ENCODE measurements around the gene FAM162A. TPM values are rescaled to one million over a fixed set of nuclear protein-coding genes. Genes with fewer than 3 reads are reported as not detected.

Gene FAM162A
- total RNA-seq, 1 experiment from 2014 or later: 83.9 TPM

DNA sequence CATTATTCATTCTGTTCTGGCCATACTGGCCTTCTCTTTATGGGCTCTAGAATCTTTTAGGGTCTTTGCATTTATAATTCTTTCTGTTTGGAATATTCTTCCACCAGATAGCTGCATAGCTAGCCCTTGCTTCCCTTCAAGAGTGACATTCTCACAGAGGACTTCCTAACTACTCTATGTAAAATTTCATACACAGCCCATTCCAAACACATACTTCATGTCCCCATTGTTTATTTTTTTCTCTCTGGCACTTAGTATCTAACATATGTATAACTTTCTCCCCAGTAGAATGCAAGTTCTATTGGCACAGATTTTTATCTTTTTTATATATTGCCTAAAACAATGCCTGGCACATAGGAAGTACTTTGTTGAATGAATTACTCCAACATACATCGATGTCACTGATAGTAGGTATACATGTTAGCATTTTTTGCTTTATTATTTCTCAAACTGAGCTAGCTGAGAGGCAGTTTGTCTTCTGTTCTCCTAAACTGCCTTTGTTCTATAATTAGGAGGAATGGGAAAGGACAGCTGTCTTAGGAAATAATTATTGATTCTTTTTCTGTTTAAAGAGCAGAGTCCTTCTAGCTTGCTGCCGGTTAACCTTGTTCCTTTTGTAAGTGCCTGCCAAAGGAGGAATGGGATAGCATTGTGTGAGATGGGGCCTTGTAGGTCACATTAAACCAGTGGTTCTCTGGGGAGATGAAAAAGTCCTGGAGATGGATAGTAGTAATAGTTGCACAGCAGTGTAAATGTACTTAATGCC, 7.9 kb downstream of the FAM162A start:
- CTCF ChIA-PET: interaction anchor here (0.7 to 1.0 kb wide), 2 partner anchors 8 to 100 kb away, joined by 3 read pairs; partner anchors contain the start of gene FAM162A
- H3K27me3 Mint-ChIP-seq (ENCODE audit: low read depth): no peaks in the 10 kb centered on the region
- no peak for DNase-seq (ENCODE audit: low spot score)
- TF ChIP-seq ZSCAN18 (CRISPR knock-in tag; IDR thresholded peaks at IDR 0.05): no peak
- H3K4me3 Mint-ChIP-seq: no peak overlapping the region
- peaks cover 25% of the 10 kb centered on the region for H3K36me3 Mint-ChIP-seq
- peaks cover 28% of the 10 kb centered on the region for H3K4me1 Mint-ChIP-seq
- no peaks in the 10 kb centered on the region for H3K9me3 Mint-ChIP-seq
- no peak for ATAC-seq
- POLR2A ChIA-PET: no interaction called here
- H3K27ac Mint-ChIP-seq: no peak overlapping the region

GRCh38 chr3:122392868-122393844, 9.2 kb downstream of the FAM162A start:
- CTCF ChIA-PET: interaction anchor here (0.6 to 1.8 kb wide), 17 partner anchors 9 to 401 kb away, joined by 3 to 40 read pairs (median 4); partner anchors contain the start of genes FAM162A, HSPBAP1, MIX23 and PARP14
- Mint-ChIP-seq H3K9me3 (no peaks in the 10 kb centered on the region), H3K27me3 (ENCODE audit: low read depth) (no peaks in the 10 kb centered on the region), H3K4me1 (peaks cover 19% of the 10 kb centered on the region), H3K4me3 (no peak overlapping the region), H3K36me3 (peaks cover 12% of the 10 kb centered on the region), H3K27ac (no peak overlapping the region)
- POLR2A ChIA-PET: interaction anchor here (0.7 to 1.1 kb wide), 3 partner anchors 9 to 30 kb away, joined by 3 read pairs; partner anchors contain the start of genes FAM162A and WDR5B
- TF ChIP-seq HMGA2 (CRISPR knock-in tag; IDR thresholded peaks at IDR 0.05) (no peak), CTCF (IDR thresholded peaks at IDR 0.05) (peak; percentile 50; the same call in 1 of the 2 replicates)
- DNase-seq (ENCODE audit: low spot score) (no peak), ATAC-seq (no peak; the same call in 1 of the 2 replicates)

- Mint-ChIP-seq H3K4me3 (no peak overlapping the region), H3K27me3 (ENCODE audit: low read depth) (no peaks in the 10 kb centered on the region), H3K27ac (peak overlapping the region; percentile 89), H3K9me3 (no peaks in the 10 kb centered on the region), H3K4me1 (peaks cover 19% of the 10 kb centered on the region), H3K36me3 (peaks cover 8% of the 10 kb centered on the region; the same call in 1 of the 2 replicates)
- TF ChIP-seq TEAD4 (CRISPR knock-in tag; IDR thresholded peaks at IDR 0.05) (no peak), RORB (CRISPR knock-in tag; IDR thresholded peaks at IDR 0.05) (no peak), ZBTB21 (CRISPR knock-in tag; IDR thresholded peaks at IDR 0.05; ENCODE audit: borderline replicate concordance) (no peak), CBFB (CRISPR knock-in tag; IDR thresholded peaks at IDR 0.05; ENCODE audit: low read depth) (no peak), ZNF396 (CRISPR knock-in tag; IDR thresholded peaks at IDR 0.05; ENCODE audit: borderline replicate concordance) (no peak), ATF6 (CRISPR knock-in tag; IDR thresholded peaks at IDR 0.05) (no peak), CREM (CRISPR knock-in tag; IDR thresholded peaks at IDR 0.05) (no peak), ATF1 (CRISPR knock-in tag; IDR thresholded peaks at IDR 0.05) (no peak), ZBTB43 (CRISPR knock-in tag; IDR thresholded peaks at IDR 0.05) (no peak), SOX15 (CRISPR knock-in tag; IDR thresholded peaks at IDR 0.05) (no peak)
- TF ChIP-seq, protein P1, sequence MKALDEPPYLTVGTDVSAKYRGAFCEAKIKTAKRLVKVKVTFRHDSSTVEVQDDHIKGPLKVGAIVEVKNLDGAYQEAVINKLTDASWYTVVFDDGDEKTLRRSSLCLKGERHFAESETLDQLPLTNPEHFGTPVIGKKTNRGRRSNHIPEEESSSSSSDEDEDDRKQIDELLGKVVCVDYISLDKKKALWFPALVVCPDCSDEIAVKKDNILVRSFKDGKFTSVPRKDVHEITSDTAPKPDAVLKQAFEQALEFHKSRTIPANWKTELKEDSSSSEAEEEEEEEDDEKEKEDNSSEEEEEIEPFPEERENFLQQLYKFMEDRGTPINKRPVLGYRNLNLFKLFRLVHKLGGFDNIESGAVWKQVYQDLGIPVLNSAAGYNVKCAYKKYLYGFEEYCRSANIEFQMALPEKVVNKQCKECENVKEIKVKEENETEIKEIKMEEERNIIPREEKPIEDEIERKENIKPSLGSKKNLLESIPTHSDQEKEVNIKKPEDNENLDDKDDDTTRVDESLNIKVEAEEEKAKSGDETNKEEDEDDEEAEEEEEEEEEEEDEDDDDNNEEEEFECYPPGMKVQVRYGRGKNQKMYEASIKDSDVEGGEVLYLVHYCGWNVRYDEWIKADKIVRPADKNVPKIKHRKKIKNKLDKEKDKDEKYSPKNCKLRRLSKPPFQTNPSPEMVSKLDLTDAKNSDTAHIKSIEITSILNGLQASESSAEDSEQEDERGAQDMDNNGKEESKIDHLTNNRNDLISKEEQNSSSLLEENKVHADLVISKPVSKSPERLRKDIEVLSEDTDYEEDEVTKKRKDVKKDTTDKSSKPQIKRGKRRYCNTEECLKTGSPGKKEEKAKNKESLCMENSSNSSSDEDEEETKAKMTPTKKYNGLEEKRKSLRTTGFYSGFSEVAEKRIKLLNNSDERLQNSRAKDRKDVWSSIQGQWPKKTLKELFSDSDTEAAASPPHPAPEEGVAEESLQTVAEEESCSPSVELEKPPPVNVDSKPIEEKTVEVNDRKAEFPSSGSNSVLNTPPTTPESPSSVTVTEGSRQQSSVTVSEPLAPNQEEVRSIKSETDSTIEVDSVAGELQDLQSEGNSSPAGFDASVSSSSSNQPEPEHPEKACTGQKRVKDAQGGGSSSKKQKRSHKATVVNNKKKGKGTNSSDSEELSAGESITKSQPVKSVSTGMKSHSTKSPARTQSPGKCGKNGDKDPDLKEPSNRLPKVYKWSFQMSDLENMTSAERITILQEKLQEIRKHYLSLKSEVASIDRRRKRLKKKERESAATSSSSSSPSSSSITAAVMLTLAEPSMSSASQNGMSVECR (CRISPR knock-in tag; IDR thresholded peaks at IDR 0.05; ENCODE audit: borderline replicate concordance): no peak
- CTCF ChIA-PET: interaction anchor here (1.7 to 1.8 kb wide), 2 partner anchors 10 to 285 kb away, joined by 35 to 40 read pairs; partner anchors contain the start of genes FAM162A, MIX23 and PARP14
- DNase-seq (ENCODE audit: low spot score) (no peak), ATAC-seq (no peak)
- POLR2A ChIA-PET: no interaction called here
These were observed 10.2 kb downstream of the FAM162A start for GRCh38 chr3:122394173-122394572.

All from WTC11 (cell line).